Activated CD4-positive, CD25-positive, alpha-beta regulatory T cell treated with anti-CD3 and anti-CD28 coated beads, Interleukin-2, amount 50 U/mL, for 72 hours (primary cell): ENCODE results near the gene SNAP91.
"Not testable (repeated sequence)": the region's sequence is repeated elsewhere in the genome, so short reads cannot be mapped to it uniquely, and the experiment has no call there.

Experiments used
- DNase-seq: peaks from one replicate; pipeline ENCODE4 v3.0.0; 2021

SNAP91 gene, protein sequence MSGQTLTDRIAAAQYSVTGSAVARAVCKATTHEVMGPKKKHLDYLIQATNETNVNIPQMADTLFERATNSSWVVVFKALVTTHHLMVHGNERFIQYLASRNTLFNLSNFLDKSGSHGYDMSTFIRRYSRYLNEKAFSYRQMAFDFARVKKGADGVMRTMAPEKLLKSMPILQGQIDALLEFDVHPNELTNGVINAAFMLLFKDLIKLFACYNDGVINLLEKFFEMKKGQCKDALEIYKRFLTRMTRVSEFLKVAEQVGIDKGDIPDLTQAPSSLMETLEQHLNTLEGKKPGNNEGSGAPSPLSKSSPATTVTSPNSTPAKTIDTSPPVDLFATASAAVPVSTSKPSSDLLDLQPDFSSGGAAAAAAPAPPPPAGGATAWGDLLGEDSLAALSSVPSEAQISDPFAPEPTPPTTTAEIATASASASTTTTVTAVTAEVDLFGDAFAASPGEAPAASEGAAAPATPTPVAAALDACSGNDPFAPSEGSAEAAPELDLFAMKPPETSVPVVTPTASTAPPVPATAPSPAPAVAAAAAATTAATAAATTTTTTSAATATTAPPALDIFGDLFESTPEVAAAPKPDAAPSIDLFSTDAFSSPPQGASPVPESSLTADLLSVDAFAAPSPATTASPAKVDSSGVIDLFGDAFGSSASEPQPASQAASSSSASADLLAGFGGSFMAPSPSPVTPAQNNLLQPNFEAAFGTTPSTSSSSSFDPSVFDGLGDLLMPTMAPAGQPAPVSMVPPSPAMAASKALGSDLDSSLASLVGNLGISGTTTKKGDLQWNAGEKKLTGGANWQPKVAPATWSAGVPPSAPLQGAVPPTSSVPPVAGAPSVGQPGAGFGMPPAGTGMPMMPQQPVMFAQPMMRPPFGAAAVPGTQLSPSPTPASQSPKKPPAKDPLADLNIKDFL

DNA sequence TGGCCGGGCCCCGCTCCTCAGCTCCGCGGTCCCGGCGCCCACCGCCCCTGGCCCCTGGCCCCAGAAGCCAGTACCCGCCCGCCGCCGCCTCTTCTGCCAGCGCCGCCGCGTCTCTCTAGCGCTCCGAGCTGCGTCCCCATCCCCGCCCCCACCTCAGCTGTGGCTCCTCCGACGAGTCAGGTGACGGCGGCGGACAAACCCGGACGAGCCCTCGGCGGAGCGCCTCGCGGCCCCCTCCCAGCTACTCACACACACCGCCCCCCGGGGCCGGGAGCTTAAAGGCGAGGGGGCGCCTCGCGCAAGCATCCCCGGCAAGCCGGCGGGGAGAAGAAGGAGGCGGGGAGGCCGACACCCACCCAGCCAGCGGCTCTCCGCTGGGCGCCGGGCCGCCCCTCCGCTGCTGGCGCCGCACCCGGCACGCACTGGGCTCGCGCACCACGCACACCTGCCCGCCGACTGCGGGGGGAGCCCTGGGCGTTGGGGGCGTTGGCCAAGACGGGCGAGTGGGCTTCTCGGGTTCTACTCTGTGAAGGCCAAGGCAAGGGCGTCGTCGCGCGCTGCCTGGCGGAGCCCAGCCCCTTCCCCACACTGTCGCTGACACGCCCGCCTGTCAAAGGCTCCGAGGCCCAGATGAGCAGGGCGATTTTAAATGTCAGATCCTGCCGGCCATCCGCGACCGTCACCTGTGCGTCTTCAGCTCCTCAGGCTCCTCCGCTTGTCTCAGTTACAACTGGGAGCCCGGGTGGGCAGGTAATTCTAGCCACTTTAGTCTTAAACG is at the start of gene SNAP91:
Gene SNAP91, minus strand, starts transcription at position 132 of the 778 bp plus-strand sequence. CDS start 1,174 bp downstream, outside the sequence.
- DNase-seq = no peak

DNA sequence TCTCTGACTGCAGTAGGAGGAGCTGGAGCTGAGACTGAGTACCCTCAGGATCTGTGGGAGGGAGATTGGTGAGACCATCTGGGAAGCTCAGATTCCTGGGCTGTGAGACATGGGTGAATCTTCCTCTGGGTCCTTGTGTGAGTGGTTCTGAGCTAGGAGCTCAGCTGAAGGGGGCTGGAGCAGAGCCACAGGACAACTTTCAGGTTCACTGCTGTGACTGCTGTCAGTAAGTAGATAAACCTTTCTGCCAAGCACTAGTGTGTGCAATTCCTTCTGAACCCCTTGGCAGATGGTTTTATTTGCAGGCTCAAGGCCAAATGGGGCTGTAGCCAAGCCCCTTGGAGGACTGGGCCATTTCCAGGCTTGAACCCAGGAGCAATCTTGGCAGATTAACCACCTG is 49.6 kb upstream of the SNAP91 start:
- DNase-seq = no peak

DNA sequence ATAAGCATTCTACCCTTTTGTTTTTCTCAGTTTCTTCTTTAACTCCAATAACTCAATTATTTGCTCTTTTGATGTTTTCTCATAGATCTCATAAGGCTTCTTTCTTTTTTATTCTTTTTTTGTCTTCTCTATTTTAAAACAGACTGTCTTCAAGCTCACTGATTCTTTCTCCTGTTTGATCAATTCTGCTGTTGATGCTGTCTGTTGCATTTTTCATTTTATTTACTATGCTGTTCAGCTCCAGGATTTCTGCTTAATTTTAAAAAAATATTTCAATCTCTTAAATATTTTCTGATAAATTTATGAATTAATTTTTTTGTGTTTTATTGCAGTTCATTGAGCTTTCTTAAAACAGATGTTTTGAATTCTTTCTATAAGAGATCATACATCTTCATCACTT is 48.1 kb upstream of the SNAP91 start:
- DNase-seq = no peak

DNA sequence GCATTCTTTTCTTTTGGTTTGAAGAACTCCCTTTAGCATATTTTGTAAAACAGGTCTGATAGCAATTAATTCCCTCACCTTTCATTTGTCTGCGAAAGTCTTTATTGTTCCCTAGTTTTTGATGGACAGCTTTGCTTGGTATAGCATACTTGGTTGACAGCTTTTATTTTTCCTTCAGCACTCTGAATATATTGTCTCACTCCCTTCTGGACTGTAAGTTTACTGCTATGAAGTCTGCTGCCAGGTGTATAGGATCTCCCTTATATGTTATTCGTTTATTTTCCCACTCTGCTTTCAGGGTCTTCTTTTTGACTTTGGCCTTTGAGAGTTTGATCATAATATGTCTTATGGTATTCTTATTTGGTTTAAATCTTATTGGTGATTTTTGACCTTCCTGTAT is 47.7 kb upstream of the SNAP91 start:
- no peak for DNase-seq

DNA sequence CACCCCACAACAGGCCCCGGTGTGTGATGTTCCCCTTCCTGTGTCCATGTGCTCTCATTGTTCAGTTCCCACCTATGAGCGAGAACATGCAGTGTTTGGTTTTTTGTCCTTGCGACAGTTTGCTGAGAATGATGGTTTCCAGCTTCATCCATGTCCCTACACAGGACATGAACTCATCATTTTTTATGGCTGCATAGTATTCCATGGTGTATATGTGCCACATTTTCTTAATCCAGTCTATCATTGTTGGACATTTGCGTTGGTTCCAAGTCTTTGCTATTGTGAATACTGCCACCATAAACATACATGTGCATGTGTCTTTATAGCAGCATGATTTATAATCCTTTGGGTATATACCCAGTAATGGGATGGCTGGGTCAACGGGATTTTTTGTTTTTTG is 43.5 kb upstream of the SNAP91 start:
- DNase-seq = not testable (repeated sequence)

DNA sequence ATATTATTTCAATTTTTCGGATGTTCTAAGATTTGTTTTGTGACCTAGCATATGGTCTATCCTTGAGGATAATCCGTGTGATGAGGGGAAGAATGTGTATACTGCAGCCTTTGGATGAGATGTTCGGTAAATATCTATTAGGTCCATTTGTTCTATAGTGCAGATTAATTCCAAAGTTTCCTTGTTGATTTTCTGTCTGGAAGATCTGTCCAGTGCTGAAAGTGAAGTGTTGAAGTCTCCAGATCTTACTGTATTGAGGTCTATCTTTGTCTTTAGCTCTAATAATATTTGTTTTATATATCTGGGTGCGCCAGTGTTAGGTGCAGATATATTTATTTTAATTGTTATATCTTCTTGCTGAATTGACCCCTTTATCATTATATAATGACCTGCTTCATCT is 32.2 kb upstream of the SNAP91 start:
- no peak for DNase-seq

DNA sequence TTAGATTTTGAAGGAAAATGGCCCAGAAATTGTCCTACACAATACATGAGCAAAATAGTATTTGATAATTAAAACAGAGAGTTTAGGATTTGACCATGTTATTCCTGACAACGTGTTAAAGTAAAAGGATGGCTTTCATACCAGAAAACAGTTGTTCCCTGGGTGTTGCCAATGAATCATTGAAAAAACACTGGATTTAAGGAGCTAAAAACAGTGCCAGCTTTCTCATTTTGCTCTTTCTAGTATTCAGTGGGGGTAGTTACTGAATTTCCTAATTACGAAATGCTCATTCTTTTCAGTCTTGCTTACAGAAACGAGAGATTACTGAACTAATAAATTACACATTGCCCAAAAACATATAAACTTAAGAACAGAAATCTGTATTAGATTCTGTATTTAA is 26.6 kb upstream of the SNAP91 start:
- no peak for DNase-seq

DNA sequence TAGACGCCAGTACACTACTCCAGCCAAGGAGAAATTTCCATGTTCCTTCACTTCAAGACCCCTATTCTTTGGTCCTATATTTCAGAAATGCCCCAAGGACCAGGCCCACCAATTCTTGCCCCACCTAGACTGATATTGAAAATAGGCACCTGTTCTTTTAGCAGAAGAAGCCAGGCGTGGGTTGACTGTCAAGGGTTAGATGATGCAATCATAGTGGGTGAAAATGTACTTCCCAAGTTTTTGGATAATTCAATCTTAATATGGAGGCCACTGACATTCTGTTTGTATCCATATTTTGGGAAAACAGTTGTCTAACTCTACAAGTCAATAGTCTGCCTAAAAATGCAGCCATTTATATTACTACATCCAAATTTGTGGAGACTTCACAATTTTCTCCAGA is 21.0 kb upstream of the SNAP91 start:
- DNase-seq = no peak

DNA sequence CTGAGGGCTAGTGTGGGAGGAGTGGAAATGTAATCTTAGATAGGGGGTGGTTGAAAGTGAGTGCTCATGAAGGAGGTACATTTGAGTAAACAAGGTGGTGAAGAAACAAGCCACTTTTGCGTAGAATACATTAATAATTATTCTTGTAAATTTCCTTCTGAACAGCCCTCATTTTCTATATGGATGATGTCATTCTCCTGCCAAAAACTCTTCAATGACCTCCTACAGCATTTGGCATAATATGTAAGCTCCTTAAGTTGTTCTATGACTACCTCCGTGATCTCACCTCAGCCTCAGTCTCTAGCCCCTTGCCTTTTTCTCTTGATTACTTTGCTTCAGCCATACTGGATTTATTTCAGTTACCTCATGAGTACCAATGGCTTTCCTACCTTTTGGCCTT is 14.0 kb upstream of the SNAP91 start:
- DNase-seq = no peak

DNA sequence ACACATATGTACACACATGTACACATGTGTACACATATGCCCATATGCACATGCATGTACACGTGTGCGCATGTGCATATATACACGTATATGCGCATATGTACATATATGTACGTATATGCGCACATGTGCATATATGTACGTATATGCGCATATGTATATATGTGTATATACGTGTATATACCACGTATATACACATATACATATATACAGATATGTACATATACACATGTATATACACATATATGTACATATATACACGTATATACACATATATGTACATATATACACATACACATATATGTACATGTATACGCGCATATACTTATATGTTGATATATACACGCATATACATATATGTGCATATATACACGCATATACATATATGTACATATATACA is 8.9 kb upstream of the SNAP91 start:
- DNase-seq = no peak

DNA sequence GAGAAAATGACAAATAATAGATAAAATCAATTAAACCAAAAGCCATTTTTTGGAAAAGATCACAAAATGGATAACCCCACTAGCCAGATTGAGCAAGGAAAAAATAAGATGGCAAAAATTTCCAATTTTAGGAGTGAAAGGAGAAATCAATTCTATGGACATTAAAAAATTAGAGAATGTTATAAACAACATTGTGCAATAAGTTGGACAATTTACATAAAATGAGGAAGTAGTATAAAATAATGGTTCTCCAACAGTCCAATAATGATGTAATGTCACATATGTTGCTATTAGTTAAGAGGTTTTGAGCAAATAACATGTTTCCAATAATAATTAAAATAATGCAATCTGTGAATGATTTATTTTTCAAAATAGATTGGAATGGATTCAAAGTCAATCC is 3.1 kb upstream of the SNAP91 start:
- no peak for DNase-seq

DNA sequence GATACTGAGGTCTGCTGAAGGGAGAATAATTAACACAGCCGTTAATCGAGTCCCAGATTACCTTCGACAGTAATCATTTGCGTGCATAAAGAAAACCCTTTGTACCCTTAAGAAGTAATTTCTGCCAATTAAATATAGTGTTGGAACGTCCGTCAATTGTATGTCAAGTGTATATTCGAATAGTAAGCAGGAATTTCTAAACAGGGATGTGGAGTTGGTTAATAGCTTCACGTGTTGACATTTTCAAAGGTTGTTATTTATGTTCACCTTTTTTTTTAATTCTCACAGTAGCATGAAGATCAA is 798 bp upstream of the SNAP91 start:
- DNase-seq = no peak

DNA sequence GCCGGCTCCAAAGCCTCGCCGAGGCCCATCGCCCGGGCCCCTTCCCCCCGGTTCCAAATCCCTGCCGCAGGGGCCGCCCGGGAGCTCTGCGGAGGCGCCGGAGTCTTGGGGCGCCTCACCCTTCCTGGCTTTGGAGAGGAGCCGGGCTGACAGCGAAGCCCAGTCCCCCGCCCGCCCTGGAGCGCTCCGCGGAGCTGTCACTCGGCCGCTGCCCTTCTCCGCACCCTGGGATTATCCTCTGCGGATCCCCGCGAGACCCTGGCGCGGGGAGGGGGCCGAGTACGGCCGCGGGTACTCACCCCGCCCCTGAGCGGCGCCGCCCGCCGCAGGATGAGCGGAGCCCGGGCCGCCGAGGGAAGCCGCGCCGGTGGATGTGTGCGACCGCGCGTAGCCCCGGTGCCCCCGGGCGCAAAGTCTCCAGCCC is 343 bp downstream of the SNAP91 start:
- DNase-seq = no peak

DNA sequence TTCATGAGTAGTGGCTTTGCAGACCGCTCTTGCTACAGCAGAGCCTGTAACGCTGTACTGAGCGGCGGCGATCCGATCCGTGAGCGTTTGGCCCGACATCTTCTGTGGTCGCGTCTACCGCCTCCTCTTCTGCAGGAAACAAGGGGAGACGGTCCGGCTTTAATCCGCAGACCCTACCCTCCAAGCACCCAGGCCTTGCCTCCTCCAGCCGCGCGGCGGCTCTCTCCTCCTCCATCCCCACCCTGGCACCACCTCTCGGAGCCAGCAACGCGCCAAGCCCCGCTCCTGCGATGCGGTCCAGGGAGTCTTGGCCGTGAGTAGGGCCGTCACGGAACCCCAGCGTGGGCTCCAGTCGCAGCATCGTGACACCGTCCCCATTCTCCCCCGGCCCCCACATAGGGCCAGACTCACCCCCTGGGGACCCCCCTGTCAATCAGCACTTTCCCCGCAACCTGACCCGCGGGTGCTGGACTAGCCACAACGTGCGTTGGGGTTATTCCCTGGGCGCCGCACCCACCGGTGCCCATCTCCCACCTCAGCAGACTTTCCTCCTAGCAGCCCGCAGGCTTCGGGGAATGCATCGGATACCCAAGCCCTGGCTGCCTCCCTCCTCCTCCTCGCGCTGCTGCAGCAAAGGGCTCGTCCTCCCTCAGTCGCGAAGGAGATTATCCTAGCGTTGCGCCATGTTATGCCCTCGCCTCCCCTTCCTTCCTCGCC is 914 bp downstream of the SNAP91 start:
- no peak for DNase-seq

DNA sequence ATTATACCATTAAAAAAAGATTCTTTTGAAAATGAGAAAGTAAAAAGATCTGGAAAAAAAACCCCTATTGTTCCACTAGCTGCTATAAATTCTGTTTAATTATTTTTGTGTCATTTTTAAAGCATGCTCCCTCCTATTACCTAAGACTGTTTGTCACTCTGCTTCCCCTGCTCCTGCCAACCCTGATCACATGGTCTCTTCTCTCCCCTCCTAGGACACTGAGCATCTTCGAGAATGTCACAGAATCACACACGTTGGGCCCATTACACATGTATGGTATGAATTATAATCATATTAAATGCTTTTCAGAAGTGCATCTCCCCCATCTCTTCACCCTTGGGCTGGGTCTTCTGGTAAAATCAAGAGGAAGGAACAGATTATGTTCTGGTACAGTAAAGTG is 6.2 kb downstream of the SNAP91 start:
- no peak for DNase-seq

DNA sequence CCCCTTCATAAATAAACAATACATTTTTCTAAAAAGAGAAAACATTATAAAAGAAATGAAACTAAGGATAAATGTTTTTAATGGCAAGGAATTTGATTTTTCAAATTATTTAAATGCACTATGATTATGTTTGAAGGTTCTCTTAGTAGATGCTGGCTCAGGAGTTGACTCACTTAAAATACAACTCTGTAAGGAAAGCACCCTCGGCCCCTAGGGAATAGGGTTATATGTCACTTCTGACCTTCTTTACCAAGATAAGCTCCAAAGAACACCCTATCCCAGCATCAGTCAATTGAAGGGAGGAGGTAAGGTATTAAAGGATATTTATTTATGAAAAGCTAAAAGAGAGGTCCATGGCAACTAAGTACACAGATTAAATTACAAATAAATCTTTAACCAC is 6.8 kb downstream of the SNAP91 start:
- no peak for DNase-seq

DNA sequence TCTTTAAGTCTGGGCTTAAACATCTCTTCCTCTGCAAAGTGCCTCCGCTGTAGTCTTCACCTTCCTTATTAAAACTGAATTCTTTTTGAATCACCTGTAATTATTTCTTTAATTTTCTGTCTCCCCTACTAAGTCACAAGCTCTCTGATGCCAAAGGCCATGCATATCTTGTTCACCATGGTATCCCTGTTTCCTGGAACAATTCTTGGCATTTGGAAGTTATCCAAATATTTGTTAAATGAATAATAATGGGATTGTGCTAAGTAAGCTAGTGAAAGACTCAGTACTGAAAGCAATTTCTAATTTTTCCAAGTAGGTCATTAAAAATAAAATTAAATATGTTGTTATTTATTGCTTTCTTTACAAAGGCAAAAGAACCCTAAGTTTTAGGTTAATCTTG is 12.2 kb downstream of the SNAP91 start:
- DNase-seq = no peak

DNA sequence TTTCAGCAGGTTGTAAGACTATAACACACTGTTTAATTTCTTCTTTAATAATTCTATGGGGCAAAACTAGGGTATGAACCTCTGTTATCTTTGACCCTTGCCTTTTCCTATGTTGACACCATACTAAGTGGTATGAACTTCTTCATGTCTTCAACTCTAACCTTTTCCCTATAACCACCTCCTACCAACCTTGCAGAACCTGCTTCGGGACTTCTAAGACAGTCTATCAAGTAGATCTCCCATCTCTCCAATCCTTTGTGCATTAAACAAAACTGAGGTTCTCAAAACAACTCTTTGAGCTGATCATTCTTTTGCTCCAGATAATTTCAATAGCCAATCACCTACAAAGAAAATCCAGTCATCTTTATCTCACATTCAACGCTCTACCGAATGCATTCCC is 23.4 kb downstream of the SNAP91 start:
- DNase-seq = no peak

DNA sequence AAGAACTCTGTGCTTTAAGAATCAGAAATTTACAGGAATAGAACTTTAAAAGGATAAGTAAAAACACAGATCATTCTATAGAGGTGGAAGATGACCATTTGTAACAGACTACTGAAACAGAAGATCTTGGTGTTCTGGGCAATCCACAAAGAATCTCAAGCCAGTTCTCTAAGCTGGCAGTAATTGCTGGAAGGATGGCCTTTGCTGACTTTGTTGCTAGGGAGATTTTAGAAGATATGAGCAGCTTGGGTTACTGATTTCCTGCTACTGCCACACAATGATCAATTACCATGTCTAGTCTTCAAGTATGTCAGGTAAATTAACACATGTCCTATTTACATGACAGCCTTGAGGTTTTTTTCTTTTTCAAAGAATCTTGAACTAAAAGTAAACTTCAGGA is 31.1 kb downstream of the SNAP91 start:
- DNase-seq = no peak

DNA sequence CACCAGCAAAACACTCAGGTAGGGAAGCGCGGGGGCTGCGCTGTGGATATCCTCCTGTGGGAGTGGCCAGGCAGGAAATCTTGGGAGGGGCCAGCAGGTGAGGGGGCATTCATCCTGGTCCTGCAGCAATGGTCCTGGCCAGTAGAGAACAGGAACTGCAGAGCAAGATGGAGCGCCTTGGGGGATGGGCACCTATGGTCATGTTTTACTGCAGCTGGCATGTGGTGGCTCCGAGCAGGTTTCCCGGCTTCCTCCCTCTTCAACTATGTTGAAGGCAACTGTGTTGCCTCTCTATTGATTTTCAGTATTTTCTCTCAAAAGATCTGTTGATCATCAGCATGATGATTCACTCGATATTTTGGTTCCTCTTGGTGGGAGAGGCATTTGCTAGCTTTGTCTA is 70.9 kb downstream of the SNAP91 start:
- DNase-seq = no peak

DNA sequence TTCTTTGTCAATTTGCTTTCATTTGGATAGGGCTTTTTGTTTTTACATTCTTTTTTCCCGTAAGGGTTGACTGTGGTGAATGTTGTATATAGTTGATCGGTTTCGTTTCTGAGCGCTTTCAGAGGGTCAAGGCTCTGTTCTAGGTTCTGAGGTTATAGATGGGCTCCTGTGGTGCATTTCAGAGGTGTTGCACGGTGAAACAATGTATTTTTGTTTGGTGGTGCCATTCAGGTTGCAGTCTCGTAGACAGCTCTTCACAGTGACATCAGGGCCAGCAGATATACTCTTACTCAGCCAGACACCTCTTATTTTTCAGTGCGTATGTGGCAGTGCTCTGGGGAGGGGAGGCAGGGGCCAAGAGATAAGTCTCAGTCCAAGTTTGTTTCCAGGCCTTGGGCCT is 72.1 kb downstream of the SNAP91 start:
- DNase-seq = no peak

DNA sequence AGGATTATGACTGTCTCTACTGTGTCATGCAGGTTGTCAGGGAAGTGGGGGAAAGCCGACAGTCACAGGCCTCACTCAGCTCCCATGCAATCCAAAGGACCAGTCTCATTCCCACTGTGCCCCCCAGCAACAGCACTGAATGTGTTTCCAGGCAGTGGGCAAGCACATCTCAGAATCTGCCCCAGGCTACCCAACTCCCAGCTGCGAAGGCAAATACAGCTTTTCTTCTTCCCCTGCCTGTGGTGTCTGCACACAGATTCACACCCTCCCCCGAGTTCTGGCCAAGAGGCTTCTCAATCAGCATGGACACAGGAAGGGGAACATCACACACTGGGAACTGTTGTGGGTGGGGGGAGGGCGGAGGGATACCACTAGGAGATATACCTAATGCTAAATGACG is 75.3 kb downstream of the SNAP91 start:
- no peak for DNase-seq

DNA sequence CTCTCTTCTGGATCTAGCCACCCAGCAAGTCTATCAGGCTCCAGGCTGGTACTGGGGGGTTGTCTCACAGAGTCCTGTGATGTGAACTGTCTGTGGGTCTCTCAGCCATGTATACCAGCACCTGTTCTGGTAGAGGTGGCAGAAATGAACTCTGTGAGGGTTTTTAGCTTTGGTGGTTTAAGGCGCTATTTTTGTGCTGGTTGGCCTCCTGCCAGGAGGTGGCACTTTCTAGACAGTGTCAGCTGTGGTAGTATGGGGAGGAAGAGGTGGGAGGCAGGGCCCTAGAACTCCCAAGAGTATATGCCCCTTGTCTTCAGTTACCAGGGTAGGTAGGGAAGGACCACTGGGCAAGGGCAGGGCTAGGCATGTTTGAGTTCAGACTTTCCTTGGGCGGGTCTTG is 75.8 kb downstream of the SNAP91 start:
- DNase-seq = no peak
